Measurements from ENCODE around the gene FXYD5.

The FXYD5 gene

DNA sequence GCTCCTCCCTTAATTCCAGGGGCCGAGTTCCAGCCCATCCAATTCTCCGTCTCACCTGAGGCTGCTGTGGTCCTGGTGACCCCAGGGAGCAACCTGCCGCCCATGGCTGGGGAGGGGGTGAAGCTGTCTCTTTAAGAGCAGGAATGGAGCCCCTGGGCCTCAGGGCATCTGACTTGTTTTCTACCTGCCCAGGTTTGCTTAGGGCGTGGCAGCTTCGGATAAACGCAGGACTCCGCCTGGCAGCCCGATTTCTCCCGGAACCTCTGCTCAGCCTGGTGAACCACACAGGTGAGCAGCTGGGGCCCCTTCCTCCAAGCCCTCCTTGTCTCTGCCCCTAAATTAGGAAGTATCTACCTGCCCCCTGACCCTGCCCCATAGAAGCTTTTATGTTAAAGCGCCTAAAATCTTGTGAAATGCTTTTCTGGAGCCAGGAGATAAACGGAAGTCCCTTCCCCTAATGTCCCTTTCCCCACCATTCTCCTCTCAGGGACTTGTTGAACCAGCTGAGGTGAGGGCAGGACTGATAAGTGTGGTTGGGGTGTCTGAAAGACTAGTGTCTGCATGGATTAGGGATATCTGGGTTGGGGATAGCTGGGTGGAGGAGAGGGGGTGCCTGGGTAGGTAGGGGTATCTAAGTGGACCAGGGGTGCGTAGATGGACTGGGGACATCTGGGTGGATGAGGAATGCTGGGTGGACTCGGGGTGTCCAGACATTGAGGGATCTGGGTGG lies 38.3 kb upstream of the FXYD5 start:
- no peaks in the 10 kb centered on the region for H3K9me3 ChIP-seq (ENCODE audit: low read length)
- no peak overlapping the region for H3K27ac ChIP-seq (ENCODE audit: low read depth, low read length, poor library complexity, severe bottlenecking)
- TF ChIP-seq EZH2 (IDR thresholded peaks at IDR 0.05; ENCODE audit: borderline replicate concordance, low read length): no peak
- TF ChIP-seq, protein P1, sequence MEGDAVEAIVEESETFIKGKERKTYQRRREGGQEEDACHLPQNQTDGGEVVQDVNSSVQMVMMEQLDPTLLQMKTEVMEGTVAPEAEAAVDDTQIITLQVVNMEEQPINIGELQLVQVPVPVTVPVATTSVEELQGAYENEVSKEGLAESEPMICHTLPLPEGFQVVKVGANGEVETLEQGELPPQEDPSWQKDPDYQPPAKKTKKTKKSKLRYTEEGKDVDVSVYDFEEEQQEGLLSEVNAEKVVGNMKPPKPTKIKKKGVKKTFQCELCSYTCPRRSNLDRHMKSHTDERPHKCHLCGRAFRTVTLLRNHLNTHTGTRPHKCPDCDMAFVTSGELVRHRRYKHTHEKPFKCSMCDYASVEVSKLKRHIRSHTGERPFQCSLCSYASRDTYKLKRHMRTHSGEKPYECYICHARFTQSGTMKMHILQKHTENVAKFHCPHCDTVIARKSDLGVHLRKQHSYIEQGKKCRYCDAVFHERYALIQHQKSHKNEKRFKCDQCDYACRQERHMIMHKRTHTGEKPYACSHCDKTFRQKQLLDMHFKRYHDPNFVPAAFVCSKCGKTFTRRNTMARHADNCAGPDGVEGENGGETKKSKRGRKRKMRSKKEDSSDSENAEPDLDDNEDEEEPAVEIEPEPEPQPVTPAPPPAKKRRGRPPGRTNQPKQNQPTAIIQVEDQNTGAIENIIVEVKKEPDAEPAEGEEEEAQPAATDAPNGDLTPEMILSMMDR (IDR thresholded peaks at IDR 0.05; ENCODE audit: low read length): no peak
- no peaks in the 10 kb centered on the region for H3F3A ChIP-seq (ENCODE audit: insufficient read depth, low read length)
- no peaks in the 10 kb centered on the region for H3K36me3 ChIP-seq (ENCODE audit: insufficient read depth, low read length)
- no peaks in the 10 kb centered on the region; the same call in 1 of the 2 replicates for H3K27me3 ChIP-seq (ENCODE audit: insufficient read depth, low read length)
- H3K4me1 ChIP-seq (ENCODE audit: insufficient read depth, low read length, severe bottlenecking): no peaks in the 10 kb centered on the region
- no peak overlapping the region for H2AFZ ChIP-seq (ENCODE audit: low read length)
- H3K4me3 ChIP-seq (ENCODE audit: low read depth, low read length, poor library complexity, severe bottlenecking): no peak overlapping the region
- H3K79me2 ChIP-seq (ENCODE audit: insufficient read depth, low read length): no peaks in the 10 kb centered on the region
- H4K20me1 ChIP-seq (ENCODE audit: insufficient read depth, low read length): no peaks in the 10 kb centered on the region
- H3K4me2 ChIP-seq (ENCODE audit: low read length): no peak overlapping the region
- H3K9ac ChIP-seq (ENCODE audit: low read length): no peak overlapping the region
- H3K9me2 ChIP-seq (ENCODE audit: low read depth, low read length): no peaks in the 10 kb centered on the region

DNA sequence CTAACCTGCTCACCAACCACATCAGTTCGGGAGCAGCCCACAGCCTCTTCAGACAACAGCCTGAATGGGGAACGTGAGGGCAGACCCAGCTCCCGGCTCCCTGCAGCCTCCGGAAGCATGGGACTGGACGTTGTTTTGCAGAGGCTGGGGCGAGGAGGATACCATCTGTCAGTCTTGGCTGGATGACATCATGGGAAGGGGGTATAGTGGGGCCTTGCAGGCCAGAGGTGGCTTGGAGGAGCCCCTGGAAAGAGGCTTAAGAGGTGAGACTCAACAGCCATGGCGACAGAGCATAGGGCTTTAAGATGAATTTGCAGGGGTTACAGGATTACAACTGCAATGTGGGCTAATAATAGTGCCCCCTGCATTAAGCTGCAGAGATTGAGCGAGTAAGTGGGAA lies 37.4 kb upstream of the FXYD5 start:
- TF ChIP-seq, protein P1 (IDR thresholded peaks at IDR 0.05; ENCODE audit: low read length): no peak
- TF ChIP-seq EZH2 (IDR thresholded peaks at IDR 0.05; ENCODE audit: borderline replicate concordance, low read length): no peak
- no peaks in the 10 kb centered on the region for H3K79me2 ChIP-seq (ENCODE audit: insufficient read depth, low read length)
- H3K36me3 ChIP-seq (ENCODE audit: insufficient read depth, low read length): no peaks in the 10 kb centered on the region
- no peak overlapping the region for H3K9ac ChIP-seq (ENCODE audit: low read length)
- no peak overlapping the region for H2AFZ ChIP-seq (ENCODE audit: low read length)
- no peaks in the 10 kb centered on the region for H4K20me1 ChIP-seq (ENCODE audit: insufficient read depth, low read length)
- no peak overlapping the region for H3K4me3 ChIP-seq (ENCODE audit: low read depth, low read length, poor library complexity, severe bottlenecking)
- H3K4me1 ChIP-seq (ENCODE audit: insufficient read depth, low read length, severe bottlenecking): no peaks in the 10 kb centered on the region
- no peak overlapping the region for H3K27ac ChIP-seq (ENCODE audit: low read depth, low read length, poor library complexity, severe bottlenecking)
- no peak overlapping the region for H3K4me2 ChIP-seq (ENCODE audit: low read length)
- H3F3A ChIP-seq (ENCODE audit: insufficient read depth, low read length): no peaks in the 10 kb centered on the region
- no peaks in the 10 kb centered on the region for H3K9me3 ChIP-seq (ENCODE audit: low read length)
- no peaks in the 10 kb centered on the region for H3K9me2 ChIP-seq (ENCODE audit: low read depth, low read length)
- no peaks in the 10 kb centered on the region; the same call in 1 of the 2 replicates for H3K27me3 ChIP-seq (ENCODE audit: insufficient read depth, low read length)

DNA sequence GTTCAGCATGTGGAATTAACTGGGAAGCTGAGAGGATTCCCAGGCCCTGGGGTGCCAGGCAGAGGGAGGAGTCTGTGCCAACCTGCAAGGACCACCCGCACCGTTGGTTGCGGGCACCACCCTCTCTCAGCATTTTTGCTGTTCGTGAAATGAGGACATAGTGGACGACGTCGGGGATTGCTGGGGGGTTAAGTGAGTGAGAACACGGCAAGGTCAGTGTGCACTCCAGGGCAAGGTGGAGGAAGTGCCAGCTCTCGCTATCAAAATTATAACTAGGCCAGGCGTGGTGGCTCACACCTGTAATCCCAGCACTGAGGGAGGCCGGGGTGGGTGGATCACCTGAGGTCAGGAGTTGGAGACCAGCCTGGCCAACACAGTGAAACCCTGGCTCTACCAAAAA lies 36.7 kb upstream of the FXYD5 start:
- no peak overlapping the region for H3K9ac ChIP-seq (ENCODE audit: low read length)
- no peak overlapping the region for H3K4me3 ChIP-seq (ENCODE audit: low read depth, low read length, poor library complexity, severe bottlenecking)
- no peaks in the 10 kb centered on the region for H4K20me1 ChIP-seq (ENCODE audit: insufficient read depth, low read length)
- H3K4me1 ChIP-seq (ENCODE audit: insufficient read depth, low read length, severe bottlenecking): no peaks in the 10 kb centered on the region
- H3K9me2 ChIP-seq (ENCODE audit: low read depth, low read length): no peaks in the 10 kb centered on the region
- H3K36me3 ChIP-seq (ENCODE audit: insufficient read depth, low read length): no peaks in the 10 kb centered on the region
- no peak overlapping the region for H2AFZ ChIP-seq (ENCODE audit: low read length)
- H3K27me3 ChIP-seq (ENCODE audit: insufficient read depth, low read length): no peaks in the 10 kb centered on the region; the same call in 1 of the 2 replicates
- no peak overlapping the region for H3K27ac ChIP-seq (ENCODE audit: low read depth, low read length, poor library complexity, severe bottlenecking)
- no peaks in the 10 kb centered on the region for H3F3A ChIP-seq (ENCODE audit: insufficient read depth, low read length)
- H3K9me3 ChIP-seq (ENCODE audit: low read length): no peaks in the 10 kb centered on the region
- no peaks in the 10 kb centered on the region for H3K79me2 ChIP-seq (ENCODE audit: insufficient read depth, low read length)
- TF ChIP-seq, protein P1 (IDR thresholded peaks at IDR 0.05; ENCODE audit: low read length): no peak
- TF ChIP-seq EZH2 (IDR thresholded peaks at IDR 0.05; ENCODE audit: borderline replicate concordance, low read length): no peak
- no peak overlapping the region for H3K4me2 ChIP-seq (ENCODE audit: low read length)

Measured in OCI-LY1 (cell line).